Endodermal cell (in vitro differentiated cells): ENCODE data around the gene POLR3E. TPM values are rescaled to one million over a fixed set of nuclear protein-coding genes. Genes with fewer than 3 reads are reported as not detected.
A peak's percentile ranks its signal among the peaks of the same experiment; 100 is the strongest.

Experiments
- DNase-seq: peaks from one replicate; pipeline ENCODE4 v3.0.0-alpha.2; 2017
- H3K27ac ChIP-seq: 2 replicates; pipeline ENCODE4 v1.5.1; 2013; ENCODE audit warnings: mild to moderate bottlenecking, low read depth, low read length, moderate library complexity
- H3K27me3 ChIP-seq: 2 replicates; pipeline ENCODE4 v1.6.1; 2013; ENCODE audit warnings: mild to moderate bottlenecking, low read length, moderate library complexity; ENCODE audit not compliant: insufficient read depth, control insufficient read depth, poor library complexity, severe bottlenecking
- H3K36me3 ChIP-seq: 2 replicates; pipeline ENCODE4 v1.7.0; 2013; ENCODE audit warnings: mild to moderate bottlenecking, low read length, moderate library complexity; ENCODE audit not compliant: control insufficient read depth, insufficient read depth
- H3K4me1 ChIP-seq: one replicate; pipeline ENCODE4 v1.7.0; 2013; ENCODE audit warnings: low read length; ENCODE audit not compliant: control insufficient read depth, insufficient read depth
- H3K4me3 ChIP-seq: 2 replicates; pipeline ENCODE4 v1.5.1; 2013; ENCODE audit warnings: mild to moderate bottlenecking, low read length, moderate library complexity
- H3K9ac ChIP-seq: 2 replicates; pipeline ENCODE4 v1.6.1; 2013; ENCODE audit warnings: mild to moderate bottlenecking, low read length, moderate library complexity; ENCODE audit not compliant: poor library complexity, severe bottlenecking; ENCODE audit errors: extremely low read depth
- H3K9me3 ChIP-seq: 2 replicates; pipeline ENCODE4 v1.6.1; 2013; ENCODE audit warnings: mild to moderate bottlenecking, low read length, moderate library complexity; ENCODE audit not compliant: control insufficient read depth
- H3K27ac Mint-ChIP-seq: 2 replicates; pipeline ENCODE4 v1.8.0; 2020; ENCODE audit warnings: mixed read lengths
- H3K27me3 Mint-ChIP-seq: 2 replicates; pipeline ENCODE4 v1.8.0; 2021; ENCODE audit warnings: mild to moderate bottlenecking, mixed read lengths; ENCODE audit not compliant: insufficient read depth
- H3K36me3 Mint-ChIP-seq: 2 replicates; pipeline ENCODE4 v1.8.0; 2020; ENCODE audit warnings: low read depth, mixed read lengths
- H3K4me1 Mint-ChIP-seq: 2 replicates; pipeline ENCODE4 v1.8.0; 2020; ENCODE audit warnings: mixed read lengths
- H3K4me3 Mint-ChIP-seq: 2 replicates; pipeline ENCODE4 v1.8.0; 2020; ENCODE audit warnings: mild to moderate bottlenecking, moderate library complexity, mixed read lengths
- H3K9me3 Mint-ChIP-seq: 2 replicates; pipeline ENCODE4 v1.8.0; 2020; ENCODE audit warnings: mild to moderate bottlenecking, mixed read lengths
- CTCF ChIP-seq: fragments of 200-600 bp; sonication (generic); conservative IDR thresholded peaks from 2 replicates; pipeline ENCODE4 v1.5.0; 2021; ENCODE audit warnings: antibody characterized with exemption, mild to moderate bottlenecking
- WGBS, 2 experiments: methylation state at CpG; one replicate each; pipeline versions ENCODE4 v1.1.5 to v1.1.7; 2013; ENCODE audit warnings: missing lambda C conversion rate in 2 of 2, mixed read lengths in 1 of 2; ENCODE audit not compliant: insufficient coverage in 1 of 2, insufficient read length in 1 of 2; 5-methylcytosine and 5-hydroxymethylcytosine counted together
- total RNA-seq, 2 donors: library from RNA; stranded (reverse); fragmentation: NEBNext Ultra II Directional in 1 of 2; extraction: Animal tissue kit (Norgen Biotek cat#: 25700) in 1 of 2; gene quantifications; 2 replicates in 1 of 2; 3 replicates in 1 of 2; pipeline ENCODE4 v1.2.1, GENCODE V29; 2021

POLR3E gene
- total RNA-seq, 2 donors from 2014 or later: 73.1 to 73.6 TPM

- Mint-ChIP-seq H3K36me3 (peaks cover 82% of the 10 kb centered on the region), H3K9me3 (peaks cover 26% of the 10 kb centered on the region)
Measured at GRCh38 chr16:22333457-22333994, 36.3 kb downstream of the POLR3E start.

GRCh38 chr16:22335668-22336246 is 38.5 kb downstream of the POLR3E start:
- WGBS, 2 experiments: 90 to 100% methylated on average over 3 of the region's 3 CpGs
- no peak for DNase-seq
- peaks cover 44% of the 10 kb centered on the region for H3K9me3 Mint-ChIP-seq
- H3K27me3 Mint-ChIP-seq: no peaks in the 10 kb centered on the region
- H3K4me3 Mint-ChIP-seq: no peak overlapping the region
- H3K36me3 Mint-ChIP-seq: peaks cover 78% of the 10 kb centered on the region
- no peaks in the 10 kb centered on the region for H3K4me1 Mint-ChIP-seq
- H3K9ac ChIP-seq: no peak overlapping the region
- H3K36me3 ChIP-seq: peaks cover 72% of the 10 kb centered on the region
- H3K4me3 ChIP-seq: peak overlapping the region; percentile 3
- no peak for TF ChIP-seq CTCF
- H3K27ac ChIP-seq: no peak overlapping the region
- no peaks in the 10 kb centered on the region for H3K27me3 ChIP-seq
- no peaks in the 10 kb centered on the region for H3K4me1 ChIP-seq
- no peak overlapping the region for H3K27ac Mint-ChIP-seq
- peaks cover 39% of the 10 kb centered on the region for H3K9me3 ChIP-seq

More at GRCh38 chr16:22333457-22333994, 36.3 kb downstream of the POLR3E start:
- no peaks in the 10 kb centered on the region for H3K4me1 Mint-ChIP-seq
- no peak overlapping the region for H3K9ac ChIP-seq
- no peak overlapping the region for H3K4me3 ChIP-seq
- H3K36me3 ChIP-seq: peaks cover 90% of the 10 kb centered on the region
- 78 to 80% methylated on average over 6 of the region's 6 CpGs for WGBS, 2 experiments
- peaks cover 31% of the 10 kb centered on the region for H3K9me3 ChIP-seq
- no peak overlapping the region for H3K4me3 Mint-ChIP-seq
- no peaks in the 10 kb centered on the region for H3K27me3 ChIP-seq
- no peaks in the 10 kb centered on the region for H3K27me3 Mint-ChIP-seq
- no peak overlapping the region for H3K27ac ChIP-seq
- no peak overlapping the region for H3K27ac Mint-ChIP-seq
- H3K4me1 ChIP-seq: no peaks in the 10 kb centered on the region
- DNase-seq: no peak
- TF ChIP-seq CTCF: no peak

GRCh38 chr16:22336581-22336980 is 39.4 kb downstream of the POLR3E start:
- Histone ChIP-seq H3K27me3 (no peaks in the 10 kb centered on the region), H3K4me1 (no peaks in the 10 kb centered on the region), H3K4me3 (peak overlapping the region; percentile 37), H3K9me3 (peaks cover 47% of the 10 kb centered on the region), H3K36me3 (peaks cover 69% of the 10 kb centered on the region), H3K9ac (no peak overlapping the region), H3K27ac (no peak overlapping the region)
- H3K9me3 Mint-ChIP-seq: peaks cover 52% of the 10 kb centered on the region
- H3K27ac Mint-ChIP-seq: no peak overlapping the region
- no peaks in the 10 kb centered on the region for H3K4me1 Mint-ChIP-seq
- no peak overlapping the region for H3K4me3 Mint-ChIP-seq
- TF ChIP-seq CTCF: no peak
- no peak for DNase-seq
- H3K27me3 Mint-ChIP-seq: no peaks in the 10 kb centered on the region
- peaks cover 77% of the 10 kb centered on the region for H3K36me3 Mint-ChIP-seq
